ENCODE data around the gene IFITM1.

DNA sequence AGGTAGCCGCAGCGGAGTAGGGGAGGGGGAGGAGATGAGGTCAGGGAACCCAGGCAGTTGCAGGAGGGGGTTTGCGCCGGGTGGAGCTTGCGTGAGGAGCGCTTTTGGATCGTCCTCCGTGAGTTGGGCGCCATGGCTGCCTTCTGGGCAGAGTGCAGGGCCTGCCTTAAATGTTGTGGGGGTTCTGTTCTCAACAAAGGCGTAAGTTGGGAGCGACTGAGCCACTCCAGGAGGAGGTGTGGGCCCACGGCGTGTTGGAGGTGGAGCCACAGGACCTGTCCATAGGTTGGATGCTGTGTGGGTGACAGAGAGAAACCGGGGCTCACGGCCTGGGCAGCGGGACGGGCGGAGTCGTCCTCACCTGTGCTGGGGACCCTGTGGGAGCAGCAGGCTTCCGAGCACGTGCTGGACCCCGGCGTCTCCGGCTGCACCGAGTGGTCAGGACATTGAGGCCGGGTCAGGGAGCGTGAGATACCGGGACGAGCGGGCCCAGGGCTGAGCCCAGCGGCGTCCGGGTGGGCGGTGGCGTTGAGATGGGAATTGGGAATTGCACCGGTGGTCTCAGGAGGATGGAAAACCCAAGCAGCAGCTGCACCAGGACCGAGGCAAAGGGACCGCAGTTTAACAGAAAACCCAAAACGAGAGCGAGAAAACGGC, 25.9 kb upstream of the IFITM1 start:
- TF ChIP-seq SMC3 (IDR thresholded peaks at IDR 0.05; ENCODE audit: low read depth, low read length) (no peak), POLR2A (IDR thresholded peaks at IDR 0.05; ENCODE audit: low read depth, low read length) (no peak), MAFK (IDR thresholded peaks at IDR 0.05; ENCODE audit: low read depth, low read length) (no peak), MXI1 (IDR thresholded peaks at IDR 0.05; ENCODE audit: borderline replicate concordance, low read depth, low read length) (no peak), CHD1 (IDR thresholded peaks at IDR 0.05; ENCODE audit: low read depth, low read length) (no peak), RFX5 (IDR thresholded peaks at IDR 0.05; ENCODE audit: low read depth, low read length) (no peak), CEBPB (IDR thresholded peaks at IDR 0.05; ENCODE audit: low read depth, low read length) (no peak), MAZ (IDR thresholded peaks at IDR 0.05; ENCODE audit: borderline replicate concordance, low read depth, low read length) (no peak), RAD21 (IDR thresholded peaks at IDR 0.05; ENCODE audit: low read length) (no peak), BHLHE40 (IDR thresholded peaks at IDR 0.05; ENCODE audit: low read depth, low read length) (no peak), ELK1 (IDR thresholded peaks at IDR 0.05; ENCODE audit: borderline replicate concordance, low read depth, low read length) (no peak), RCOR1 (IDR thresholded peaks at IDR 0.05; ENCODE audit: insufficient replicate concordance, low read length) (no peak)
- TF ChIP-seq, protein P1, sequence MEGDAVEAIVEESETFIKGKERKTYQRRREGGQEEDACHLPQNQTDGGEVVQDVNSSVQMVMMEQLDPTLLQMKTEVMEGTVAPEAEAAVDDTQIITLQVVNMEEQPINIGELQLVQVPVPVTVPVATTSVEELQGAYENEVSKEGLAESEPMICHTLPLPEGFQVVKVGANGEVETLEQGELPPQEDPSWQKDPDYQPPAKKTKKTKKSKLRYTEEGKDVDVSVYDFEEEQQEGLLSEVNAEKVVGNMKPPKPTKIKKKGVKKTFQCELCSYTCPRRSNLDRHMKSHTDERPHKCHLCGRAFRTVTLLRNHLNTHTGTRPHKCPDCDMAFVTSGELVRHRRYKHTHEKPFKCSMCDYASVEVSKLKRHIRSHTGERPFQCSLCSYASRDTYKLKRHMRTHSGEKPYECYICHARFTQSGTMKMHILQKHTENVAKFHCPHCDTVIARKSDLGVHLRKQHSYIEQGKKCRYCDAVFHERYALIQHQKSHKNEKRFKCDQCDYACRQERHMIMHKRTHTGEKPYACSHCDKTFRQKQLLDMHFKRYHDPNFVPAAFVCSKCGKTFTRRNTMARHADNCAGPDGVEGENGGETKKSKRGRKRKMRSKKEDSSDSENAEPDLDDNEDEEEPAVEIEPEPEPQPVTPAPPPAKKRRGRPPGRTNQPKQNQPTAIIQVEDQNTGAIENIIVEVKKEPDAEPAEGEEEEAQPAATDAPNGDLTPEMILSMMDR (conservative IDR thresholded peaks at IDR 0.05; ENCODE audit: low read depth, low read length), result no peak
- TF ChIP-seq, protein P2, sequence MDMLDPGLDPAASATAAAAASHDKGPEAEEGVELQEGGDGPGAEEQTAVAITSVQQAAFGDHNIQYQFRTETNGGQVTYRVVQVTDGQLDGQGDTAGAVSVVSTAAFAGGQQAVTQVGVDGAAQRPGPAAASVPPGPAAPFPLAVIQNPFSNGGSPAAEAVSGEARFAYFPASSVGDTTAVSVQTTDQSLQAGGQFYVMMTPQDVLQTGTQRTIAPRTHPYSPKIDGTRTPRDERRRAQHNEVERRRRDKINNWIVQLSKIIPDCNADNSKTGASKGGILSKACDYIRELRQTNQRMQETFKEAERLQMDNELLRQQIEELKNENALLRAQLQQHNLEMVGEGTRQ (IDR thresholded peaks at IDR 0.05; ENCODE audit: low read depth, low read length), result no peak

Measured in IMR-90 (cell line).